Daoy (cell line): ENCODE results near the gene ATRNL1. TPM values are rescaled to one million over a fixed set of nuclear protein-coding genes. Genes with fewer than 3 reads are reported as not detected.
A peak's percentile ranks its signal among the peaks of the same experiment; 100 is the strongest.
"Not testable (repeated sequence)": the region's sequence is repeated elsewhere in the genome, so short reads cannot be mapped to it uniquely, and the experiment has no call there.

Experiments used
- DNase-seq: peaks from one replicate; pipeline ENCODE4 v3.0.0-alpha.2; 2015; ENCODE audit warnings: low read depth
- total RNA-seq: library from RNA; depleted of rRNA; stranded (reverse); fragments of >200 nt; shearing (Covaris generic); gene quantifications from 2 replicates; pipeline ENCODE4 v1.2.3, GENCODE V29; 2014

ATRNL1 gene
- total RNA-seq, 1 experiment from 2014 or later: 7.1 TPM

DNA sequence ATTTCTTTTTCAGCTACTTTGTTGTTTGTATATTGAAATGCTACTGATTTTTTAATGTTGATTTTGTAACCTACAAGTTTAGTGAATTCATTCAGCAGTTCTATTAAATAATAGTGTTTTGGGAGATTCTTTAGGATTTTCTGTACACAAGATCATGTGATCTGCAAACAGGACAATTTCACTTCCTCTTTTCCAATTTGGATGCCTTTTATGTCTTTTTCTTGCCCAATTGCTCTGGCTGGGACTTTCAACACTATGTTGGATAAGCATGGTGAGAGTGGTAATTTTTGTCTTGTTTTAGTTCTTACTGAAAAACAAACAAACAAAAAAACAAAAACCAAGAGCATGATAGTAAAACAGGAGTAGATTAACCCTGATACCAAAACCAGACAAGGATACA lies 316.2 kb downstream of the ATRNL1 start:
- no peak for DNase-seq

DNA sequence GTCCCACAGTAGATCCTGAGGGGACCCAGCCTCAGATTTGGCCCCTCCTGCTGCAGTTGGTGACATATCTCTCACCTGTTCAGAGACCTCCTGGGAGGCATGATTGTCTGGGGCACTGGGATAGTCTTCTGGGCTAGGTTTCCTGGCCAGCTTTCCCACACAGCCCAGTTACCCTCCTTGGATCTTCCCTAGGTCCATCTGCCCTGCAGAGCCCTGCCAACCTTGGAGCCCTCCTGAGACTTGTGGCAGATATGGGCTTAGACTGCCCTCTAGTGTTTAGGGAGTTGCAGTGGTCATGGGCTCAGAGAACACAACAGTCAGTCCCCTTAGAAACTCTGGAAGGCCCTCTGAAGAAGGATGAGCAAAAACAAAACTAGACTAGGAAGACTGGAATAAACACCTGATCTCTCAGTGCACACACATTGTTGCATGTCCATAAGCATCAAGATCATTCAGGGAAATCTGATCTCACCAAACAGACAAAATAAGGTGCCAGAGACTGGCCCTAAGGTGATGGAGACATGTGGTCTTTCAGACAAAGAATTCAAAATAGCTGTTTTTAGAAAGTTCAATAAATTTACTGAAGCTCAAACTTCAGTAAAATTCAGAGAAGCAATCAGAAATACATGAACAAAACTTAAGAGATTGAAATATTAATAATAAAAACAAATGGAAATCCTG lies 324.6 kb downstream of the ATRNL1 start:
- peak; percentile 48 for DNase-seq

DNA sequence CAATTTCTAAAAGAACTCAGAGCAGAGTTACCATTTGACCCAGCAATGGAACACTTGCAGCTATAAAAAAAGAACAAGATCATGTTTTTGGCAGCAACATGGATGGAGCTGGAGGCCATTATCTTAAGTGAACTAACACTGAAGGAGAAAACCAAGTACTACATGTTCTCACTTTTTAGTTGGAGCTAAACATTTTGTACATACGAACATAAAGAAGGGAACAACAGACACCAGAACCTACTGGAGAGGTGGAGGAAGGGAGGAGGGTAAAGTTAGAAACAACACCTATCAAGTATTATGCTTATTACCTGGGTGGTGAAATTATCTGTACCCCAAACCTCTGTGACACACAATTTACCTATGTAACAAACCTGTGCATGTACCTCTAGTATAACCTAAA lies 329.5 kb downstream of the ATRNL1 start:
- no peak for DNase-seq

DNA sequence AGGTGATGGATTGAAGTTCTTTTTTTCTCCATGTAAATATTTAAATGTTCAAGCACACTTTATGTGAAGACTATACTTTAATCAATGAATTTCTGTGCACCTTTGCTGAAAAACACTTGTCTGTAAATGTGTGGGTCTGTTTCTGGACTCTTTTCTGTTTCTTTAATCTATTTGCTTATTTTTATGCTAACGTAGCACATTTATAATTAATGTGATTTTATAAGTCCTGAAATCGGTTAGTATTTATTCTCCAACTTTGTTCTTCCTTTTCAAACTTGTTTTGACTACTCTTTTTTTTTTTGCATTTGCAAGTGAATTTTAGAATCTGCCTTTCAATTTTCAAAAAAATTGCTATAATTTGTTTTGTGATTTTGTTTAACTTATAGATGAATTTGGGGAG lies 334.4 kb downstream of the ATRNL1 start:
- DNase-seq: no peak

DNA sequence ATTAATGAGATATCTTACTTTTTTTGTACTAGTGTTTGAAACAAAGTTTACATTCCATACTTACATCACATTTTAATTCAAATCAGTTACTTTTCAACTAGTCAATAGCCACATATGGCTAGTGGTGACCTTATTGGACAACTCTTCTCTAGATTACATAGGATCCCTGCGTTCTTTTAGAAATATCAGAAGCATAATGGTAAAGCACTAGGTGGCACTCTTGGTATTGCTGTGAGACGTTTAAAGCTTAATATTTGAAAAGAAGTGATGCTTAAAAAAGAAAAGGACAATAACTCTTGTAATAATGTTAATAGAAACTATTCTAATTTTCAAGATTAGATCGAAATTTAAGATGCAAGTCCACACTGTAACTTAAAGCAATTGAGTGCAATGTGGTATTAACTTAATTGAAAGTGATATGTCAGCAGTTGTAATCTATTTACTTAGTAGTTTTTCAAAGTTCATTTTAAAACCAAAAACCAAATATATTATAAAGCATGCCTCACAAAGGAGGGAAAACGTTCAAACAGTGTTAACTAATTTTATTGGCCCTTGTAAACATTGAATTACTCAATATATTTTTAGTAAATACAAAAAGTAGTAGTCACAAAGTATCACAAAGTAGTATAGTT lies 339.1 kb downstream of the ATRNL1 start:
- DNase-seq: peak; percentile 1

DNA sequence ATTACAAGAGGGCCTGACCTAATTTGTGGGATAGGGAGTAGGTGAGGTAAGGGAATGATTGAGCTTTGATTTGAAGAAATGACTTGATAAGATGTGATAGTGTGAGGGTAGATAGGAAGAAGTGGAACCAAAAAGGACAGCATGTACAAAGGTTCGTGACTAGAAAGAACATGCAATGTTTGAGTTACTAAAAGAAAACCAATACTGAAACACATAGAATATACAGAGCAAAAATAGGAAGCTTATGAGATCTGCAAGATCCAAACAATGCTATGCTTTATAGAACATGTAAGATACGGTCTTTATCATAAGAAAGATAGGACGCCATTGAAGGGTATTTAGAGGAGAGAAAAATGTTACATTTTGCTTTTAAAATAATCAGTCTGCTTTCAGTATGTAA lies 343.8 kb downstream of the ATRNL1 start:
- DNase-seq: no peak

DNA sequence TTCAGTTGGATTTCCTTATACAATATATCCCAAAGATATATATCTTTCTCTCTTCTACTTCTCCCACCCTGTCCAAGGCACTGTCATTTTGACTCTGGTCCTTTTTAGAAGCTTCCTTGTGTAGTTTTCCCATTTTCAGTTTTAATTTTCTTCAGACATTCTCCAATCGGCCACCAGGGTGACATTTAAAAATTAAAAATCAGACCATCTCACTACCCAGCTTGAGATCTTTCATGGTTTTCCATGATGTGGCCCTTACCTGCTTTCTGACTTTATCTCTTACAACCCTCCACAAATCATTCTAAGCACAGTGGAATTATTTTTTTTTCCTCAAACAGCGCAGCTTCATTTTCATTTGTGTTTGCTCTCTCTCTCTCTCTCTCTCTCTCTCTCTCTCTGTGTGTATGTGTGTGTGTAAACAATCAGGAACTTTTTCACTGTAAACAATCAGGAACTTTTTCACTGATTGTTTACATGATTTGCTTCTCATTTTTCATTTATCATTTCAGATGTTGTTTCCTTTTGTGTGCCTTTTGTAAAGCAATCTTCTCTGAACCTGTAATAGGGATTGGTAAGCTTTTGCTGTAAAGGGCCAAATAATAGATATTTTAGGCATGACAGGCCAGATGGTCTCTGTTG lies 348.9 kb downstream of the ATRNL1 start:
- DNase-seq: no peak

DNA sequence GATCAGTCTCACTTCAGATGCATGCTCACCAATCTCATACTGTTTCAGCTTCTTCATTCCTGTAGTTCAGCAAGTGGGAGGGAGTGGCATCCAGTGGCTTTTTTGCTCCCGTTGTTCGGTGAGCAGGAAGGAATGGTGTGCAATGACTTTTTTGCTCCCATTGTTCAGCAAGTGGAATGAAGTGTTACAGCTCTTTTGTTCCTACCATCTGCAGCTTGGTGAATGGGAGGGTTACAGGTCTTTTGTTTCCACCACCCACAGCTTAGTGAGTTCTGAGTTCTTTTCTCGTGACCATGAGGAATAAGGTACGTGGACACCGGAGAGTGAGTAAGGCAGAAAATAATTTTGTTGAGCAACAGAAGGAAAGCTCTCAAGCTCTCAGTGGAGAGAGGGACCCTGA lies 363.6 kb downstream of the ATRNL1 start:
- no peak for DNase-seq

DNA sequence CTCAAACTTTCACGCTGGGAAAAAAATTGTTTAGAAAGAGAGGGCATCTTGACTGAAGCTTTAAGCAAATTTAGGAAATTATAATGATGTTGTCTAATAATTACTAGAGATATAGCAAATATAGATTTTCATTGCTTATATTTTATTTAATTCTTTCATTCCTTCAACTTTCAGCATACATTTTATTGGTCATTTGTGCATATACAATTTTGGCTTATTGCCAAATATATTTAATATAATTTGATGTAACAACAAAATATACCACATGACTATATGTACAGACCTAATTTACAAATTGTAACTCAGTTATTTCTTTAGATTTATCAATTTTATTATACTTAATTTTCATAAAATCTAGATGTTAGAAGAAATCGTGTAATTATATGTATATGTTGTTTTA lies 390.1 kb downstream of the ATRNL1 start:
- DNase-seq: no peak

DNA sequence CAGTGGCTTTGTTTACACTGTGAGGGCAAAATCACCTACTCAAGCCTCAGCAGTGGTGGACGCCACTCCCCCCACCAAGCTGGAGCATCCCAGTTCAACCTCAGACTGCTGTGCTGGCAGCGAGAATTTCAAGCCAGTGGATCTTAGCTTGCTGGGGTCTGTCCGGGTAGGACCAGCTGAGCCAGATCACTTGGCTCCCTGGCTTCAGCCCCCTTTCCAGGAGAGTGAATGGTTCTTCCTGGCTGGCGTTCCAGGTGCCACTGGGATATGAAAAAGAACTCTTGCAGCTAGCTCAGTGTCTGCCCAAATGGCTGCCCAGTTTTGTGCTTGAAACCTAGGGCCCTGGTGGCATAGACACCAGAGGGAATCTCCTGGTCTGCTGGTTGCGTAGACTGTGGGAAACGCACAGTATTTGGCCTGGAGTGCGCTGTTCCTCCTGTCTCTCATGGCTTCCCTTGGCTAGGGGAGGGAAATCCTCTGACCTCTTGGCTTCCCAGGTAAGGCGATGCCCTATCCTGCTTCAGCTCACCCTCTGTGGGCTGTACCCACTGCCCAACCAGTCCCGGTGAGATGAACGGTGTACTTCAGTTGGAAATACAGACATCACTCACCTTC lies 398.5 kb downstream of the ATRNL1 start:
- no peak for DNase-seq

DNA sequence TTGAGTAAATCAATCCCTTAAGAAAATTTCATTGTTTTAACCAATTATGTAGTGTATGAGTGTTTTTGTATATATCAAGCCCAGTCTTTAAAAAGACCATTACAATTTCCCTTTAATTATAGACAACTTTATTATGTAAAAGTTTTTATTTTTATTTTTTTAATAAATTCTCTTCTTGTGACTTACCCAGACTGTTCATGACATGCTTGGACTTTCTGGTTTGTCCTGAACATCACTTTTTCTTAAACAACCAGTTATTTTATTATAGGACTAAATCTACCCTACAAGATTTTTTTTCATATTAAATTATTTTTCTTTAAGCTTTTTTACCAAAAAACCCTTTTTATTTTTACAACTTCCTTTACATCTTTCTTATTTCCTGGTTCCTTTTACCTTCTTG lies 410.4 kb downstream of the ATRNL1 start:
- no peak for DNase-seq

DNA sequence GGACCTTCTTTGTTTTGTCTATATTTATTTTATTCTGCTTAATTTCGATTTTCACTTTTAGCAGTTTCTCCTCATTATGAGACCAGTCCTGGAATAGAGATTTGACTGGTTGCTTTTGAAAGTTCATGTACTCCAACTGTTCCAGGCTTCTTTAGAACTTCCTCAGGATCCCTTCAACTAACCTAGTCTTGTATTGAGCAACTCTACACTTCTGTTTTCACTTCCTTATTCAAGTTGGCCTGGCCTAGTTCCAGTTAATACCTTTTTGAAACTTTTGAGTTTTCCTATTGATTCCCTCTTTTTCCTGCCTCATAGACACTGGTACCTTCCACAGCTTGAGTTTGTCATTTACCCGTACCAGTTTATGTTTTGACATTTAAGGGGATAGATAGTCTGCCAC lies 421.7 kb downstream of the ATRNL1 start:
- no peak for DNase-seq

DNA sequence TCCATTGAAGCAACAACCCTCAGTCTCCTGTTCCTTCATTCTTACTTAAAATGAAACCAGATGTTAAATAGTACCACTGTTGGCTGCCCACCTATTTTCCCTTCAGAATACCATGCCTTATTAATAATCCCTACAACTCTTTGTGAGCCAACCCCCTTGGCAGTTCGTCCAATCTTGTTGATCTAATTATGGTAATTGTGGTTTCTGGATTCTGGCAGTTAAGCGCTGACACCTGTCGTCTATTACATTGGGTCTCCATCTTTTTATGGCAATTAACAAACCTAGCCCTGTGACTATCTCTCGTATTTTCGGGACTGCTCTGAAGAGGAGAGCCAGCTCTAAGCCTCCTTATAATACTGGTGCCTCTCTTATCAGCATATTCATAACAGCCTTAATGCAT lies 432.0 kb downstream of the ATRNL1 start:
- DNase-seq: no peak

DNA sequence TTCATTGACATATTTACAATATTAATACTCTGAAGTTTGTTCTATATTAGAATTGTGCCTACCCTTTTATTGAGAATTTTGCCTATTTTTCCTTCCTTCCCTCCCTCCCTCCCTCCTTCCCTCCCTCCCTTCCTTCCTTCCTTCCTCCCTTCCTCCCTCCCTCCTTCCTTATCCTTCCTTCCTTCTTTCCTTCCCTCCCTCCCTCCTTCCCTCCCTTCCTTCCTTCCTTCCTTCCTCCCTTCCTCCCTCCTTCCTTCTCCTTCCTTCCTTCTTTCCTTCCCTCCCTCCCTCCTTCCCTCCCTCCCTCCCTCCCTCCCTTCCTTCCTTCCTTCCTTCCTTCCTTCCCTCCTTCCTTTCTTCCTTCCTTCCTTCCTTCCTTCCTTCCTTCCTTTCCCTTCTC lies 434.5 kb downstream of the ATRNL1 start:
- not testable (repeated sequence) for DNase-seq

DNA sequence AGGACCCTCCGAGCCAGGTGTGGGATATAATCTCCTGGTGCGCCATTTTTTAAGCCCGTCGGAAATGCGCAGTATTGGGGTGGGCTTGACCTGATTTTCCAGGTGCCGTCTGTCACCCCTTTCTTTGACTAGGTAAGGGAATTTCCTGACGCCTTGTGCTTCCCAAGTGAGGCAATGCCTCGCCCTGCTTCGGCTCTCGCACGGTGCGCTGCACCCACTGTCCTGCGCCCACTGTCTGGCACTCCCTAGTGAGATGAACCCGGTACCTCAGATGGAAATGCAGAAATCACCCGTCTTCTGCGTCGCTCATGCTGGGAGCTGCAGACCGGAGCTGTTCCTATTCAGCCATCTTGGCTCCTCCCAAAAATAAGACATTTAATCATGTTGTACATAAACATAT lies 443.2 kb downstream of the ATRNL1 start:
- DNase-seq: not testable (repeated sequence)

DNA sequence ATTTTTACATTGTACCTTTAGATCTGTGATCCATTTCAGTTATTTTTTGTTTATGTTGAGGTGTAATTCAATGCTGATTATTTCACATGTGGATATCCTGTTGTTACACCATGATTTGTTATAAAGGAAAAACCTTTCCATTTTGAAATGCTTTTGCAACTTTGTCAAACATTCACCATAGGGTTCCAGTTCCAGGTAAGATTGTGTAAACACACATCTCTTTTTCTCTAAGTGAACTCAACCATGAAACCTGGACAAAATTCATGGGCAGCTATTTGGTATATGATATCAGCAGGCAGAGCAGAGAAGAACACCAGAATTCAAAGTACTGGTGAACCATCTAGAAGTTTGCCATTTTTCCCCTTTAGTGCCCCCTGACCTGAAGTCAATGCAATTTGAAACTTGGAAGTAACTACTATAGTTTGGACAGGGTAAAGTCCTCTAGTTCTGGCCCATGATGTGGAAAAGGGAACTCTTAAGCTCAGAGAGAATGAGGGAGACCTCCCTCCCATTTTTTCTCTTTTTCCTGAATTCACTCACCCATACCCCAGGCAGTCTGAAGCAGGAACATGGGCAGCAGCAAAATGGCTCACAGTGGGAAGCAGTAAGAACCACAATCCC lies 446.1 kb downstream of the ATRNL1 start:
- DNase-seq: no peak

DNA sequence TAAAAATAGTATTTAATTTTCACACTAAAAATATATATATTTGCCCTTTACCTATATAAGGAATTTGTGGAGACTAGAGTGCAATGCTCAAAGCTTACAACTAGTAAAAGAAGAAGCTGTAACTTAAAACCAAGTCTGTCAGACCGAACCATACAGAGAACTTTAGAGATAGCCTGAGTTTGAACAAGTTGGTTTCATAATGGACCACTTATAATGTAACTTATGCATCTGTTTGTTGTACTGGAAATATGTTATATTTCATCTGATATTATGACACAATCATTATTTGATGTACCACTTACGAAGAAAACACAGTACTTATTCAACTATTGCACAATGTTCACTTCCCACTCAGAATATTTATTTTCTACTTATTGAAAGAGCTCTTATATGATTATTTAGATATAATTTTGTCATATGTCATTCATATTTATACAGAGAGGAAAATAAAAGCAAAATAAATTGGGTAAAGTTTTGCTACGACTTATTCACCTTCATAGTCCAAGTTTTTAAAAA lies 462.8 kb downstream of the ATRNL1 start:
- DNase-seq: no peak

DNA sequence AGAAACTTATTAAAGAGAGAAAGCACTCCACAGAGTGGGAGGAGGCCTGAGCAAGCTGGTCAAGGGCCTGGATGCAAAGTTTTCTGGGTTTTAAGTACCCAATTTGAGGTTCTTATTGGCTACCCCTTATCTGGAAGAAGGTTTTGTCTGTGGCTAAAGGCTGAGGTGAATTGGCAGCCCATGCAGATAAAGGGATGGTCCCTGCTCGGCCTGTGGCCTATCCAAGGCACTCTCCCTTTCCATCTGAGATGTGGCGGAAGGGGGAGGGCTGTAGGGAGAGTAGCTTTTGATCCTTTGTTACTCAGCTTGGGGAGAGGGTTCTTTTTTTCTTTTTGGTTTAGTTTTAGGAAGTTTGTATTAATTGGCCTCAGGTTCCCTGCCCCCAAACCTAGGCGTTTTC lies 465.1 kb downstream of the ATRNL1 start:
- DNase-seq: no peak

DNA sequence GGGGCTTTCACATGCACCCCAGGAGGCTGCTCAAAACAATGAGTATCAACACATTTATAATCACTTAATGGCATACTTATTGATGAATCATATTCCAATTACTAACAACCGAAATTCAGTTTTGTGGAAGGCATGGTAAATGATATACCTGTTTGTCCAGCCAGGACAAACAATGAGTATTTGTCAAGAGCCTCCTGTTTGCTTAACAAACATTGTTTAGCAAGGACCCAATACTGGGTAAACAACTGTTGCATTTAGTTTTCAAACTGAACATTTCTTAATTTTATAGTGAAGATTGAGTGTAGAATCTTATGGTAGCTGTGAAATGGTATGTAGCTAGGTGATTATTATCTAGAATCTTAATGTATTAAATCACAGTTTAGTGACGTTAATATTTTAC lies 473.7 kb downstream of the ATRNL1 start:
- no peak for DNase-seq

DNA sequence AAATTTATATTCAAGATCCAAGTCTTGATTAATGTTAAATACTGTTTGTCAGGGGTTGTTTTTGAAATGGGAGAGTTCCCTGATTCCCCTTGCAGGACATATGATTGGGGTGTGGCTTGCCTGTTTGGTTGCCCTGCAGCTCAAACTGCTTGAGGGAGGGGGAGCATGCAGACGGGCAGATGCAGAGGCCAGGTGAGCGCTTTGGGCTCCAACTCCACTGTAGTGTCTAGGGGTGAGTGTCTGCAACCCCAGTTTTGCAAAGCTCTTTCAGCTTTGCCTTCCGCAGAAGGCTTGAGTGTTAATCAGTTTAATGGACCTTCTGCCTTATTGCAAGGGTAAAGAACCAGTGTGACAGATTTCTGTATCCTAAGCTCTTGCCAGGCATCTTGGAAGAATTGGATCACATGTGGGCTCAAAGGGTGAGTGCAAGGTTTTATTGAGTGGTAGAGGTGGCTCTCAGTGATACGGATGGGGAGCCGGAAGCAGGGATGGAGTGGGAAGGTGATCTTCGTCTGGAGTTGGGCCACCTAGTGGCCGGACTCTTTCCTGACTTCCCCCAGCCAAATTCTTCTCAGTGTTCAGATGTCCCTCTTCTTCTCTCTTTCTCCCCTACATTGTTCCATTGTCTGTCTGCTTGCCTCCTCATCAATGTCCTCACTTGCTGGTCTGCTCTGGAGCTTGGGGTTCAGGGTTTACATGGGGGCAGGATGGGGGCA lies 479.7 kb downstream of the ATRNL1 start:
- peak; percentile 15 for DNase-seq

DNA sequence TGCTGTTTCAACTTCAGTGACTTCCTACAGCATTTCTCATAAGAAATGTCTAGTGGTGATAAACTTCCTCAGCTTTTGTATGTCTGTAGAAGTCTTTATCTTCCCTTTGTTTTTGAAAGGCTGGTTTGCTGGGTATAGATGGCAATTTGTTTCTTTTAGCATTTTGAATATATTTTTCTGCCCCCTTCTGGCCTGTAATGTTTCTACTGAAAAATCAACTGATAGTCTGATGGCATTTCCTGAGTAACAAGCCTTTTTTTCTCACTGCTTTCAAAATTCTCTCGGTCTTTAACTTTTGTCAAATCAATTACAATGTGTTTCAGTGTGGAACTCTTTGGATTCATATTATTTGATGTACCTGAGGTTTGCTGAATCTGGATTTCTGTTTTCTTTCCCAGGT lies 487.1 kb downstream of the ATRNL1 start:
- no peak for DNase-seq

DNA sequence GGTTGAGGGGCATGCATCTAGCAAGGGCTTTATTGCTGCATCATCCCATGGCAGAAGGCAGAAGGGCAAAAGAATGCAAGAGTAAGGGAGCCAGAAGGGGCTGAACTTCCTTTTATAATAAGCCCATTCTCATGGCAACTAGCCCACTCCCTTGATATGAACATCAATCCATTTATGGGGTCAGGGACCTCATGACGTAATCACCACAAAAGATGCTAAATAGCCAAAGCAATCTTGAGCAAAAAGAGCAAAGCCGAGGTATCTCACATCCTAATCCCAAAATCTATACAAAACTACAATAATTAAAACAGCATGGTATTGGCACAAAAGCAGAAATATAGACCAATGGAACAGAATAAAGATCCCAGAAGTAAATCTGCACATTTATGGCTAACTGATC lies 499.9 kb downstream of the ATRNL1 start:
- DNase-seq: no peak
